HL-60 (cell line): ENCODE results near the gene NEDD4.

Experiments used
- DNase-seq, 2 experiments: peaks; one replicate each; pipeline ENCODE4 v3.0.0-alpha.2; 2010 to 2020; ENCODE audit warnings: low read depth in 1 of 2, low spot score in 1 of 2
- H3K27ac ChIP-seq: fragments of 250-450 bp; sonication (Bioruptor Pico); replicated peaks from 2 replicates; pipeline ENCODE4 v1.5.1; 2020; ENCODE audit warnings: mild to moderate bottlenecking, moderate library complexity
- H3K27me3 ChIP-seq: fragments of 250-450 bp; sonication (Bioruptor Pico); 2 replicates; pipeline ENCODE4 v1.5.1; 2021; ENCODE audit warnings: mild to moderate bottlenecking, moderate library complexity; ENCODE audit not compliant: insufficient read depth, poor library complexity, severe bottlenecking
- H3K4me3 ChIP-seq: replicated peaks from 2 replicates; pipeline ENCODE4 v1.5.1; 2011; ENCODE audit warnings: mild to moderate bottlenecking, control low read depth, low read length; ENCODE audit not compliant: insufficient read depth
- CTCF ChIP-seq: IDR thresholded peaks from one replicate; pipeline ENCODE4 v1.5.1; 2011; ENCODE audit warnings: low read length, control low read depth, inconsistent platforms; ENCODE audit not compliant: insufficient read depth
- GABPA ChIP-seq: IDR thresholded peaks from 2 replicates; pipeline ENCODE4 v1.6.1; 2012; ENCODE audit warnings: low read depth
- POLR2AphosphoS5 ChIP-seq: IDR thresholded peaks from 2 replicates; pipeline ENCODE4 v1.6.1; 2012; ENCODE audit warnings: low read depth
- REST ChIP-seq: IDR thresholded peaks from 2 replicates; pipeline ENCODE4 v1.6.1; 2012; ENCODE audit warnings: low read depth; ENCODE audit not compliant: insufficient replicate concordance
- SPI1 ChIP-seq: IDR thresholded peaks from 2 replicates; pipeline ENCODE4 v1.6.1; 2012; ENCODE audit warnings: low read depth, mild to moderate bottlenecking, borderline replicate concordance

NEDD4 gene

GRCh38 chr15:55915221-55915620, 78.2 kb downstream of the NEDD4 start:
- DNase-seq: no peak
- no peak for TF ChIP-seq CTCF
- TF ChIP-seq POLR2AphosphoS5: no peak
- H3K27me3 ChIP-seq: no peaks in the 10 kb centered on the region
- no peak overlapping the region for H3K4me3 ChIP-seq
- no peak overlapping the region for H3K27ac ChIP-seq

- no peak overlapping the region for H3K4me3 ChIP-seq
- H3K27ac ChIP-seq: no peak overlapping the region
- H3K27me3 ChIP-seq: no peaks in the 10 kb centered on the region
- no peak for DNase-seq
- no peak for TF ChIP-seq REST
- TF ChIP-seq SPI1: no peak
- no peak for TF ChIP-seq GABPA
- no peak for TF ChIP-seq POLR2AphosphoS5
- TF ChIP-seq CTCF: no peak
These were observed 79.0 kb downstream of the NEDD4 start for GRCh38 chr15:55914446-55914845.

GRCh38 chr15:55912982-55913381, 80.4 kb downstream of the NEDD4 start:
- Histone ChIP-seq H3K4me3 (no peak overlapping the region), H3K27me3 (no peaks in the 10 kb centered on the region), H3K27ac (no peak overlapping the region)
- TF ChIP-seq REST (no peak), POLR2AphosphoS5 (no peak), GABPA (no peak), SPI1 (no peak), CTCF (no peak)
- DNase-seq: no peak

- DNase-seq: no peak
- H3K27ac ChIP-seq: no peak overlapping the region
- no peaks in the 10 kb centered on the region for H3K27me3 ChIP-seq
- H3K4me3 ChIP-seq: no peak overlapping the region
- TF ChIP-seq SPI1: no peak
- no peak for TF ChIP-seq CTCF
- no peak for TF ChIP-seq POLR2AphosphoS5
These were observed 84.2 kb downstream of the NEDD4 start for GRCh38 chr15:55909036-55909811.
